Cardiac fibroblast (primary cell): Measurements from ENCODE around the gene MCF2L.

Experiments
- DNase-seq, 2 donors: peaks; one replicate each; pipeline versions ENCODE4 v3.0.0 to v3.0.0-alpha.2; 2010; ENCODE audit warnings: low read depth in 2 of 2
- H3K4me3 ChIP-seq, 2 donors: replicated peaks in 1 of 2; 1 replicate in 1 of 2; 2 replicates in 1 of 2; pipeline ENCODE4 v1.5.1; 2011; ENCODE audit warnings: low read depth in 2 of 2, low read length in 2 of 2, mild to moderate bottlenecking in 2 of 2, moderate library complexity in 1 of 2
- TF ChIP-seq, protein P1 (sequence below): IDR thresholded peaks from one replicate; pipeline ENCODE4 v1.5.1; 2011; ENCODE audit warnings: low read depth, mild to moderate bottlenecking, low read length, inconsistent platforms

MCF2L gene

DNA sequence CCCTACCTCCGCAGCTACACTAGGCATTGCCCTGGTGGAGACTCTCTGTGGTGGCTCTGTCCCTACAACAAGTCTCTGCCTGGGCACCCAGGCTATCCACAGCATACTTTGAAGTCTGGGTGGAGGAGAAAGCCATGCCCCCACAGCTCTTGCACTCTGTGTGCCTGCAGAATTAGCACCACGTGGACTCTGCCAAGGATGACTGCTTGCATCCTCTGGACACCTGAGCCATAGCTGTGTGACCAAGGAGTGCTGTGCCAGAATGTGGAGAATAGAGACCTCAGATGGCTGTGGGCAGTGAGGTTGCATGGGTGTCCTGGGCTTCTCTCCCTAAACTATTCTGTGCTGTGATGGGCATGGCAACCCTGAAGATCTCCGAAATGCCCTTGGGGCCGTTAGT is 21.2 kb upstream of the MCF2L start:
- TF ChIP-seq, protein P1, sequence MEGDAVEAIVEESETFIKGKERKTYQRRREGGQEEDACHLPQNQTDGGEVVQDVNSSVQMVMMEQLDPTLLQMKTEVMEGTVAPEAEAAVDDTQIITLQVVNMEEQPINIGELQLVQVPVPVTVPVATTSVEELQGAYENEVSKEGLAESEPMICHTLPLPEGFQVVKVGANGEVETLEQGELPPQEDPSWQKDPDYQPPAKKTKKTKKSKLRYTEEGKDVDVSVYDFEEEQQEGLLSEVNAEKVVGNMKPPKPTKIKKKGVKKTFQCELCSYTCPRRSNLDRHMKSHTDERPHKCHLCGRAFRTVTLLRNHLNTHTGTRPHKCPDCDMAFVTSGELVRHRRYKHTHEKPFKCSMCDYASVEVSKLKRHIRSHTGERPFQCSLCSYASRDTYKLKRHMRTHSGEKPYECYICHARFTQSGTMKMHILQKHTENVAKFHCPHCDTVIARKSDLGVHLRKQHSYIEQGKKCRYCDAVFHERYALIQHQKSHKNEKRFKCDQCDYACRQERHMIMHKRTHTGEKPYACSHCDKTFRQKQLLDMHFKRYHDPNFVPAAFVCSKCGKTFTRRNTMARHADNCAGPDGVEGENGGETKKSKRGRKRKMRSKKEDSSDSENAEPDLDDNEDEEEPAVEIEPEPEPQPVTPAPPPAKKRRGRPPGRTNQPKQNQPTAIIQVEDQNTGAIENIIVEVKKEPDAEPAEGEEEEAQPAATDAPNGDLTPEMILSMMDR = no peak
- DNase-seq = no peak
- H3K4me3 ChIP-seq = no peak overlapping the region

DNA sequence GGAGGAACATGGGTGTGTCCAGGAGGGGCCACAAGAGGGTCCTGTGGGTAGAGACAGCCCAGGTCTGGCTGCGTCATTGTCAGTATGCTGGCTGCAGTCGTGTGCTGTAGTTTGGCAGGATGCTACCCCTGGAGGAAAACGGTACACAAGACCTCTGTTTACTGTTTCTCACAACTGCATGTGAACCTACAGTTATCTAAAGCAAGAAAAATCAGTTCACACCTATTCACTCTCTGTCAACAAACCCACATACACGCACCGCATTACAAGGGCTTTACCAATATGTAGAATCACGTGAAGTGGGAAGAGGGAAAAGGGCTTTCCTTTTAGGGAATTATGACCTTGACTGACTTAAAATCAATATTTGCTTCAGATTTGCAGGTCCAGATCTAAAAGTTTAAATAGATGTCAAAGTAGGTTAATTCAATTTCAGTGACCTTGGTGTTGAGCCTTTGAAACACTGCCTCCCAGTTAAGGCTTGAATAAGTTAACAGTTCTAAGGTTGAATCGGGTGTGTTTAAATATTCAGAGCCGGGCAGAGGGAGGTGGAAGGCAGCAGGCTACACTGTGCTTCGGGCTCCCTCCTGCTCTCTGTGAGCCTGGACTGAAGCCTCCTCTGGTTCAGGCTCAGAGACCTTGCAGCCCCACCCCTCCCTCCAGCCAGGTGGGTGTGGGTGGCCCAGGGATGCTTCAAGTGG is 17.2 kb upstream of the MCF2L start:
- H3K4me3 ChIP-seq = no peak overlapping the region
- TF ChIP-seq, protein P1 = no peak
- no peak for DNase-seq

DNA sequence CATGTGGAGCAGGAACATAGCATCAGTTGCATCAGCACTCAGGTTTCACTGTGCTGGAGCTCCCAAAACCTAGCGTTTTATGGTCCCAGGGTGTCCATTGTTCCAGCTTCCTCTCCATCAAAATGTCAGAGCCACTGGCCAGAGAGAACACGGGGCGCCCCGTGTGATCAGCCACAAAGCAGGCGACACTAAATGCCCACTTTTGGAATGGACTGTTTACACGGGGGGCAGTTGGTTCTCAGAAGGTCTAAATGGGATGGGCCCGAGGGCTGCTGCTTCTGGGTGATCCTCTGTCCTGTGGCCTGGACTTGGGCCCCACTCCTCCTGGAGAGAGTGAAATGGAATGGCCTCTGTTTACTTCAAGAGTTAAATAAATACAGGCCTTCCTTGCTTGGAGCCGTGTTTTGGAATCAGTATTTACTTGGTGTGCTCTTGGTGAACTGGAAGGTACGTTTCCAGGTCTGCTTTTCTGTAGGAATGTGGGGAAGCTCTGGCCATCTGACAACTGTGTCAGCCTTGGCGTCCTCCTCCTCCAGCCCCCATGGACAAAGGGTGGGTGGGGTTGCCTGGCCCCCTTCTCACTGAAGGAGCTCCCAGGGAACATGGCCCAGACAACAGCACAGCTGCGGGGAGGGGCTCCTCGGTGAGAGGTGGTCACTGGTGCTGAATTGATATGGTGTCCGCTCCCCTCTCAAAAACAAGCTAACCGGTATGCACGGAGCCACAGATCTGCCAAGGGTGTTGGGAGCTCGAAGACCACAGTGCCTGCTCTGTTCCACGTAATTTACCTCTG is 16.1 kb upstream of the MCF2L start:
- no peak for DNase-seq
- TF ChIP-seq, protein P1 = no peak
- H3K4me3 ChIP-seq = no peak overlapping the region

DNA sequence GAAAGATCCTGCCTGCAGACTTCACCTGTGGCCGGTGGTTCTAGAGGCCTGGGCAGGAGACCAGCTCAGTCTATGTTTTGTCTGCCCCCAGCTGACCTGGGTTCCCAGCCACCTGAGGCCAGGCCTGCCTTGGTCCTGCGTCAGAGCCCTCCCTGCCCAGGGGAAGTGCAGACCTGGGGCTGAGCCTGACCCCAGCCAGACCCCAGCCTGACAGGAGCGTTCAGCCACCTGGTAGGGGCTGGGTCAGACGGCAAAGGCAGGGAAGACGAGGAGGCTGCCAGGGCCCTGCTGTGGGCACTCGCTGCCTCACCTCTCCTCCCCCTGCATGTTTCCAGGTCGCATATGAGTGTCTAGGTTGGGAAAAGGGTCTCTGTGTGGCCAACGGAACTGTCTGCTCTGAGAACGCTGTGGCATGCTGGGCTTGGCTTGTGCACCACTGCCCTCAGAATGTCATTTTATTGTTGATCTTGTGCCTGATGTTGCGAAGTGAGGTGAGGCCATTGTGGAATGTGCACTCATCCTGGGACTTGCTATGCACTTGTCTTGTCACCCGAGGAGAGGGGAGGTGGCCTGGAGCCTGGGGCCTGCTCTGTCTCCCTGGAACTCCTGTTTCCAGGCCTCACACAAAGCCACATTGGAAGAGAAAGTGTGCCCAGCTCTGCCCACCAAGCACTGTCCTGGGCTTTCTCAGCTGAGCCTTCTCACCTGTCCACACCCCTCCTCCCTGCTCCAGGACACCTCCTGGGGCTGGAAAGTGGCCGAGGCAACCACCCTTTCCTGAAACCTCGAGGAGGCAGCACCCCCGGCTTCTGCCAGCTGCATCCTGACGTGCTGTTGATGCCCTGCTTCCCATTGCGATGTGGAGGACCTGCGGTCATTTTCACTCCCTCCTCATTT is 15.2 kb upstream of the MCF2L start:
- TF ChIP-seq, protein P1 = no peak
- DNase-seq = no peak

DNA sequence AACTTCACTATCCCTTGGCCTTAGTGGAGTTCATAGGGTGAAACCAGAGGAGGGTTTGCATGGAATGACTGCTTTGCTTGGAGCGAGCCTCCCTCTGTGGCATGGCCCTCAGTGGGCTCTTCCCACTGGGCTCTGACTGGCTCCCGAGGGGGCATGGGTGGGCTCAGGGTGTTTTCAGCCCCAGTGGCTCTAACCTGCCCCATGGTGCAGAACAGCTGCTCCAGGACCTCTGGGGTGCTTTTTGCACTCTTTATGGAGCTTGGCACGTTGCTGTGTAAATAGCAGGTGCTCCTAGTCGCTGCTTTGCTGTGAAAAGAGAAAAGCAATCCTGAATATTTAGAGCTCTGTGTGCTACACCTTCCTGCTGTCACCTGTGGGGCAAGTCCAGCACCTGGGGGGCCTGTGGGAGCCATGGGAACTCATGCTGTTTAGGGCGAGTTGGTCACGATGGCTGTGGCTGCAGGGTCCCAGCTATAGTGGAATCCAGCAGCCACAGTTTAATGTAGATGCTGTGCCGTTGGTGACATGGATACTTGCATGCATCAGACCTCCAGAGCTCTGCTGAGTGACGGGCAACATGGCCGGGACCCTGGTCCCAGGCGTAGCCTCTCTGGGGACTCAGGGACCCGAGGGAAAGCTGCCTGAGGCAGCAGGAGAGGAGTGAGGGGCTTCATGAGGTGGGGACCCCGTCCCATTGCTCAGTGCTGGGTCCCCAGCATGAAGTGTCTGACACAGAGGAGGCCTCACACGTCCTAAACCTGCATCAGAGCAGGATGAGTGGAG is 14.3 kb upstream of the MCF2L start:
- TF ChIP-seq, protein P1 = no peak

More for the DNA sequence above, 15.2 kb upstream of the MCF2L start:
- no peak overlapping the region for H3K4me3 ChIP-seq

DNA sequence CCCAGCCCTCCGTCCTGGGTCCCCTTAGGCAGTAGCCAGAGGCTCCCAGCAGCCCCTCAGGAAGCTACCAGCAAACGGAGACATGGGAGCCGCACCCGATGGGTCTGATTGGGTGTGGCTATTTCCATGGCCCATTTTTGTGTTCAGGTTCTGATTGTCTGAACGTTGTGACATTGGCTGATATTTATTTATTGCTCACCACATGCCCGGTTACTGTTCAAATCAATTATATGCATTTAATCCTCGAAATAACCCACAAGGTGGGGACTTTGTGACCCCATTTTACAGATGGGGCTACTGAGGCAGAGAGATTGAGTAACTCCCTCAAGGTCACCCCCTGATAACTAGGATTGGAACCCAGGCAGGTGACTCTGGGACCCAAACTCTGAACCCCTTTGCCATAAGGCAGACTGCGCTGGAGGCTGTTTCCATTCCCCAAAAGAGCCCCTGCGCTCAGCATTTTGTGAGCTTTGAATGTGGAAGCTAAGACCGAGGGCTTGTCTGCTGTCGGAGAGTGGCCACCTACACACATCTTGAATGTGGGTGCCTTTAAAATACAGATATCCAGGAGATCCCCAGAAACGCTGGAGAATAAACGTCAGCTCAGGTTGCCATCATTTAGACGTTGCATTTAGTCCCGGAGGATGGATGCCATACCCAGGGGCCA is 13.6 kb upstream of the MCF2L start:
- no peak for DNase-seq
- TF ChIP-seq, protein P1 = no peak
- H3K4me3 ChIP-seq = no peak overlapping the region

More for the DNA sequence above, 14.3 kb upstream of the MCF2L start:
- no peak overlapping the region for H3K4me3 ChIP-seq
- DNase-seq = no peak
